ENCODE results near the gene TRPV3. TPM values are rescaled to one million over a fixed set of nuclear protein-coding genes. Genes with fewer than 3 reads are reported as not detected.

The TRPV3 gene
- total RNA-seq, 1 experiment from 2014 or later = 0.35 TPM

DNA sequence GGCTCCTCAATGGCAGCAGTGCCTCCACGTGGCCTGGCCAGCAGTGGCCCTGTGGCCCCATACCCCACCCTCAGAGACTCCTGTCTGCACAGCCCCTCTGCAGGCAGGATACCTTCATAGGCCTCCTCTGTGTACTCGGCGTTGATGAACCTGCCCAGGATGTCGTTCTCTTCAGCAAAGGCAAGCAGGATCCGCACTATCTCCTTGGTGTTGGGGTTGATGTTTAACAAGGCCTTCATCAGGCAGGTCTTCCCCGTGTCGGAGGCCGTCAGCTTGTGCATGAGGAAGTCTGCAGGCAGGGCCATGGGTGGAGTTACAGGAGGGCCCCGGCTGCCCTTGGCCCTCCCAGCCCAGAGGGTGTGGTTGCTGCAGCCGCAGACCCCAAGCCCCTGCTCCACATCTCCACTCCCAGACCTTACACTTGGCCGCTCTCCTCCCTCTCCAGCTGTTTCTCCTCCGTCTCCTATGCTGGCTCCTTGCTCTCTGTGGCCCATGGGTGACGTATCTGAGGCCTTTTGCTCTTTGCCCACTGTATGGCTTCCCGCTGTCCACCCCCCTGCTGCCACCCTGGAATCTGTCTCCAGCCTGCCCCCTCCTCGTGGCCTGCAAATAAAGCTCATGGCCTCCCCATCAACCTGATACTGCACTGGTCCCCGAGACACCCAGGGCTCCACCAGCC is 15.1 kb downstream of the TRPV3 start:
- no peak for DNase-seq (ENCODE audit: low spot score)
- Mint-ChIP-seq H3K4me1 (0 out of 2 replicates have a peak, but pooled peaks cover 3% of the 10 kb centered on the region), H3K27me3 (ENCODE audit: low read depth) (no peaks in the 10 kb centered on the region), H3K9me3 (peaks cover 7% of the 10 kb centered on the region), H3K36me3 (no peaks in the 10 kb centered on the region), H3K4me3 (no peak overlapping the region), H3K27ac (no peak overlapping the region)
- no peak for ATAC-seq
- ChIA-PET POLR2A (no interaction called here), CTCF (interaction anchor here (0.7 kb wide), 1 partner anchor 234 kb away, joined by 3 read pairs; no protein-coding TSS in a partner anchor)
- TF ChIP-seq USF1 (CRISPR knock-in tag; IDR thresholded peaks at IDR 0.05) = no peak
- TF ChIP-seq ZNF121 (CRISPR knock-in tag; IDR thresholded peaks at IDR 0.05) = no peak
- TF ChIP-seq ELF4 (CRISPR knock-in tag; IDR thresholded peaks at IDR 0.05; ENCODE audit: low read depth) = no peak

DNA sequence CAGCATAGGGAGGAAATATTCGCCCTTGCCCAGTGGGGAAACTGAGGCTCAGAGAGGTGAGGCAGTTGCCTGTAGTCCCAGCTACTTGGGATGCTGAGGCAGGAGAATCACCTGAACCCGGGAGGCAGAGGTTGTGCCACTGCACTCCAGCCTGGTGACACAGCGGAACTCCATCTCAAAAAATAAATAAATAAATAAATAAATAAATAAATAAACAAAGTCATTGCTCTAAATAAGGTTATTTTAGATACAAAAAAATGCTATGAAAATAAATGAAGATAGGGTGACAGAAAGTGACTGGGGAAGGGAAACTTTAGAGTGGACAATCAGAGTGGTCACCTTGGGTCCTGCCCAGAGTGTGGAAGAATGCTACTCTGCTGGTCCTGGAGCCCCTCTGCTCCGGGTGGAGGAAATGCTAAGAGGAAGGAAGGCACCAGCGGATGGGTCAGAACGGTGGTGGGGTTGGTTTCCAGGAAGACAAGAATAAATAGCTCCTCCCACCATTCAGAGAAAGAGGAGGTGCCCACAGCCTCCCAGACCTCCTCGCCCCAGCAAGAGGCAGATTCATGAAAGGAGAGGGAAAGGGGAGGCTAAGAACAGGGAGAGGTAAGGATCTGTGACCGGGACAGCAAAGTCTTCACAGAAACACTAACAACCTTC is 17.6 kb downstream of the TRPV3 start:
- H3K4me3 Mint-ChIP-seq = no peak overlapping the region
- peaks cover 11% of the 10 kb centered on the region for H3K4me1 Mint-ChIP-seq
- peaks cover 7% of the 10 kb centered on the region for H3K9me3 Mint-ChIP-seq
- ChIA-PET CTCF (no interaction called here), POLR2A (no interaction called here)
- peaks cover 3% of the 10 kb centered on the region; the same call in 1 of the 2 replicates for H3K27me3 Mint-ChIP-seq (ENCODE audit: low read depth)
- H3K27ac Mint-ChIP-seq = no peak overlapping the region
- no peaks in the 10 kb centered on the region for H3K36me3 Mint-ChIP-seq
- 0 out of 2 replicates have a peak, but pooled peaks have one; percentile 9 for ATAC-seq
- TF ChIP-seq ELF4 (CRISPR knock-in tag; IDR thresholded peaks at IDR 0.05; ENCODE audit: low read depth) (no peak), SMAD3 (CRISPR knock-in tag; IDR thresholded peaks at IDR 0.05; ENCODE audit: borderline replicate concordance) (no peak), CBFB (CRISPR knock-in tag; IDR thresholded peaks at IDR 0.05; ENCODE audit: low read depth) (no peak), PRRX2 (CRISPR knock-in tag; IDR thresholded peaks at IDR 0.05) (no peak), ZNF671 (CRISPR knock-in tag; IDR thresholded peaks at IDR 0.05) (no peak), SP1 (CRISPR knock-in tag; conservative IDR thresholded peaks at IDR 0.05) (no peak), CTCF (IDR thresholded peaks at IDR 0.05) (no peak), RELA (CRISPR knock-in tag; IDR thresholded peaks at IDR 0.05; ENCODE audit: borderline replicate concordance) (no peak)
- TF ChIP-seq, protein P1, sequence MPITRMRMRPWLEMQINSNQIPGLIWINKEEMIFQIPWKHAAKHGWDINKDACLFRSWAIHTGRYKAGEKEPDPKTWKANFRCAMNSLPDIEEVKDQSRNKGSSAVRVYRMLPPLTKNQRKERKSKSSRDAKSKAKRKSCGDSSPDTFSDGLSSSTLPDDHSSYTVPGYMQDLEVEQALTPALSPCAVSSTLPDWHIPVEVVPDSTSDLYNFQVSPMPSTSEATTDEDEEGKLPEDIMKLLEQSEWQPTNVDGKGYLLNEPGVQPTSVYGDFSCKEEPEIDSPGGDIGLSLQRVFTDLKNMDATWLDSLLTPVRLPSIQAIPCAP (CRISPR knock-in tag; IDR thresholded peaks at IDR 0.05) = no peak
- DNase-seq (ENCODE audit: low spot score) = no peak

GRCh38 chr17:3536716-3537115 is 20.9 kb downstream of the TRPV3 start:
- POLR2A ChIA-PET = no interaction called here
- no peaks in the 10 kb centered on the region for H3K36me3 Mint-ChIP-seq
- peaks cover 7% of the 10 kb centered on the region for H3K9me3 Mint-ChIP-seq
- ATAC-seq (no peak), DNase-seq (ENCODE audit: low spot score) (no peak)
- H3K27ac Mint-ChIP-seq = no peak overlapping the region
- CTCF ChIA-PET = interaction anchor here (0.9 to 1.5 kb wide), 4 partner anchors 20 to 155 kb away, joined by 3 to 8 read pairs (median 4); no protein-coding TSS in a partner anchor
- peaks cover 14% of the 10 kb centered on the region for H3K4me1 Mint-ChIP-seq
- no peak overlapping the region for H3K4me3 Mint-ChIP-seq
- peaks cover 3% of the 10 kb centered on the region; the same call in 1 of the 2 replicates for H3K27me3 Mint-ChIP-seq (ENCODE audit: low read depth)
- TF ChIP-seq EMX1 (CRISPR knock-in tag; IDR thresholded peaks at IDR 0.05) (no peak), NR3C1 (CRISPR knock-in tag; conservative IDR thresholded peaks at IDR 0.05; ENCODE audit: low read depth) (no peak), OVOL2 (CRISPR knock-in tag; IDR thresholded peaks at IDR 0.05; ENCODE audit: borderline replicate concordance) (no peak), PRRX2 (CRISPR knock-in tag; IDR thresholded peaks at IDR 0.05) (no peak)
- TF ChIP-seq, protein P2, sequence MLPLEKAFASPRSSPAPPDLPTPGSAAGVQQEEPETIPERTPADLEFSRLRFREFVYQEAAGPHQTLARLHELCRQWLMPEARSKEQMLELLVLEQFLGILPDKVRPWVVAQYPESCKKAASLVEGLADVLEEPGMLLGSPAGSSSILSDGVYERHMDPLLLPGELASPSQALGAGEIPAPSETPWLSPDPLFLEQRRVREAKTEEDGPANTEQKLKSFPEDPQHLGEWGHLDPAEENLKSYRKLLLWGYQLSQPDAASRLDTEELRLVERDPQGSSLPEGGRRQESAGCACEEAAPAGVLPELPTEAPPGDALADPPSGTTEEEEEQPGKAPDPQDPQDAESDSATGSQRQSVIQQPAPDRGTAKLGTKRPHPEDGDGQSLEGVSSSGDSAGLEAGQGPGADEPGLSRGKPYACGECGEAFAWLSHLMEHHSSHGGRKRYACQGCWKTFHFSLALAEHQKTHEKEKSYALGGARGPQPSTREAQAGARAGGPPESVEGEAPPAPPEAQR (CRISPR knock-in tag; IDR thresholded peaks at IDR 0.05) = no peak
- TF ChIP-seq, protein P3, sequence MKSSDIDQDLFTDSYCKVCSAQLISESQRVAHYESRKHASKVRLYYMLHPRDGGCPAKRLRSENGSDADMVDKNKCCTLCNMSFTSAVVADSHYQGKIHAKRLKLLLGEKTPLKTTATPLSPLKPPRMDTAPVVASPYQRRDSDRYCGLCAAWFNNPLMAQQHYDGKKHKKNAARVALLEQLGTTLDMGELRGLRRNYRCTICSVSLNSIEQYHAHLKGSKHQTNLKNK (CRISPR knock-in tag; IDR thresholded peaks at IDR 0.05) = no peak
- TF ChIP-seq, protein P4, sequence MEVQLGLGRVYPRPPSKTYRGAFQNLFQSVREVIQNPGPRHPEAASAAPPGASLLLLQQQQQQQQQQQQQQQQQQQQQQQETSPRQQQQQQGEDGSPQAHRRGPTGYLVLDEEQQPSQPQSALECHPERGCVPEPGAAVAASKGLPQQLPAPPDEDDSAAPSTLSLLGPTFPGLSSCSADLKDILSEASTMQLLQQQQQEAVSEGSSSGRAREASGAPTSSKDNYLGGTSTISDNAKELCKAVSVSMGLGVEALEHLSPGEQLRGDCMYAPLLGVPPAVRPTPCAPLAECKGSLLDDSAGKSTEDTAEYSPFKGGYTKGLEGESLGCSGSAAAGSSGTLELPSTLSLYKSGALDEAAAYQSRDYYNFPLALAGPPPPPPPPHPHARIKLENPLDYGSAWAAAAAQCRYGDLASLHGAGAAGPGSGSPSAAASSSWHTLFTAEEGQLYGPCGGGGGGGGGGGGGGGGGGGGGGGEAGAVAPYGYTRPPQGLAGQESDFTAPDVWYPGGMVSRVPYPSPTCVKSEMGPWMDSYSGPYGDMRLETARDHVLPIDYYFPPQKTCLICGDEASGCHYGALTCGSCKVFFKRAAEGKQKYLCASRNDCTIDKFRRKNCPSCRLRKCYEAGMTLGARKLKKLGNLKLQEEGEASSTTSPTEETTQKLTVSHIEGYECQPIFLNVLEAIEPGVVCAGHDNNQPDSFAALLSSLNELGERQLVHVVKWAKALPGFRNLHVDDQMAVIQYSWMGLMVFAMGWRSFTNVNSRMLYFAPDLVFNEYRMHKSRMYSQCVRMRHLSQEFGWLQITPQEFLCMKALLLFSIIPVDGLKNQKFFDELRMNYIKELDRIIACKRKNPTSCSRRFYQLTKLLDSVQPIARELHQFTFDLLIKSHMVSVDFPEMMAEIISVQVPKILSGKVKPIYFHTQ (CRISPR knock-in tag; IDR thresholded peaks at IDR 0.05) = no peak
- TF ChIP-seq, protein P5, sequence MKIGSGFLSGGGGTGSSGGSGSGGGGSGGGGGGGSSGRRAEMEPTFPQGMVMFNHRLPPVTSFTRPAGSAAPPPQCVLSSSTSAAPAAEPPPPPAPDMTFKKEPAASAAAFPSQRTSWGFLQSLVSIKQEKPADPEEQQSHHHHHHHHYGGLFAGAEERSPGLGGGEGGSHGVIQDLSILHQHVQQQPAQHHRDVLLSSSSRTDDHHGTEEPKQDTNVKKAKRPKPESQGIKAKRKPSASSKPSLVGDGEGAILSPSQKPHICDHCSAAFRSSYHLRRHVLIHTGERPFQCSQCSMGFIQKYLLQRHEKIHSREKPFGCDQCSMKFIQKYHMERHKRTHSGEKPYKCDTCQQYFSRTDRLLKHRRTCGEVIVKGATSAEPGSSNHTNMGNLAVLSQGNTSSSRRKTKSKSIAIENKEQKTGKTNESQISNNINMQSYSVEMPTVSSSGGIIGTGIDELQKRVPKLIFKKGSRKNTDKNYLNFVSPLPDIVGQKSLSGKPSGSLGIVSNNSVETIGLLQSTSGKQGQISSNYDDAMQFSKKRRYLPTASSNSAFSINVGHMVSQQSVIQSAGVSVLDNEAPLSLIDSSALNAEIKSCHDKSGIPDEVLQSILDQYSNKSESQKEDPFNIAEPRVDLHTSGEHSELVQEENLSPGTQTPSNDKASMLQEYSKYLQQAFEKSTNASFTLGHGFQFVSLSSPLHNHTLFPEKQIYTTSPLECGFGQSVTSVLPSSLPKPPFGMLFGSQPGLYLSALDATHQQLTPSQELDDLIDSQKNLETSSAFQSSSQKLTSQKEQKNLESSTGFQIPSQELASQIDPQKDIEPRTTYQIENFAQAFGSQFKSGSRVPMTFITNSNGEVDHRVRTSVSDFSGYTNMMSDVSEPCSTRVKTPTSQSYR (CRISPR knock-in tag; IDR thresholded peaks at IDR 0.05) = no peak
- TF ChIP-seq, protein P6, sequence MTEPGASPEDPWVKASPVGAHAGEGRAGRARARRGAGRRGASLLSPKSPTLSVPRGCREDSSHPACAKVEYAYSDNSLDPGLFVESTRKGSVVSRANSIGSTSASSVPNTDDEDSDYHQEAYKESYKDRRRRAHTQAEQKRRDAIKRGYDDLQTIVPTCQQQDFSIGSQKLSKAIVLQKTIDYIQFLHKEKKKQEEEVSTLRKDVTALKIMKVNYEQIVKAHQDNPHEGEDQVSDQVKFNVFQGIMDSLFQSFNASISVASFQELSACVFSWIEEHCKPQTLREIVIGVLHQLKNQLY (CRISPR knock-in tag; IDR thresholded peaks at IDR 0.05) = no peak
